ENCODE results near the gene TAOK3. TPM values are rescaled to one million over a fixed set of nuclear protein-coding genes. Genes with fewer than 3 reads are reported as not detected.

The TAOK3 gene
- total and polyA plus RNA-seq, 2 of the 4 experiments (the other 2 are of a cell fraction) = 26.3 to 54.5 TPM

DNA sequence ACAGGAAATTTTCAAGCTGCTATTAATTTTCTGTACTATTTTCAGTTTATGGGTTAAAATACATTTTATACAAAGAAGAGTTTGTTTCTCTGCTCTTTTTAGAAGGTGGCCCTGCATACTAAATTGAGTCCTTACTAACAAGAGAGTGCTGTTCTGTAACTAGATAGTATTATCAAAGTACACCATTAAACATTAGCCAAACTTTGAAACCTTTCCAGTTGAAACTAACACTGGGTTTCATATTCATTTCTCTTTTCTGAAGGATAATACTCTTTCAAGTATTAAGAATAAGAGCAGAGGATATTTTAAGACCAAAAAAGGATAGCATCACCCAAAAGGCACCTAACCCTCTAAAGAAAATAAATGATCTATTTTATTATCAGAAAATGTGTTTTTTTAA lies 189.6 kb downstream of the TAOK3 start:
- Histone ChIP-seq H3K4me2 (ENCODE audit: low read depth, low read length) (no peak overlapping the region), H3K4me1 (ENCODE audit: control insufficient read depth, insufficient read depth, low read length) (no peaks in the 10 kb centered on the region)
- BruUV-seq (replicated peaks) = no TSS peak

More for the DNA sequence above, 189.6 kb downstream of the TAOK3 start:
- Histone ChIP-seq H4K20me1 (ENCODE audit: insufficient read depth, low read length) (peaks cover 4% of the 10 kb centered on the region; the same call in 1 of the 2 replicates), H2BK20ac (ENCODE audit: low read depth, low read length) (no peak overlapping the region), H2AK5ac (ENCODE audit: low read depth, low read length) (no peak overlapping the region), H3K18ac (ENCODE audit: low read depth, low read length) (no peak overlapping the region), H4K5ac (ENCODE audit: low read depth, low read length) (no peak overlapping the region), H3K4ac (ENCODE audit: low read depth, low read length) (no peak overlapping the region), H3K56ac (ENCODE audit: extremely low read depth, insufficient read depth, low read length) (no peak overlapping the region), H4K91ac (ENCODE audit: insufficient read depth, low read depth, low read length) (no peak overlapping the region), H3K23ac (ENCODE audit: low read depth, low read length) (no peak overlapping the region), H3K9me3 (ENCODE audit: control insufficient read depth, insufficient read depth, low read length) (no peaks in the 10 kb centered on the region), H2BK15ac (ENCODE audit: low read depth, low read length) (no peak overlapping the region), H4K8ac (ENCODE audit: low read depth in 2 of 2, low read length in 2 of 2) (no peak overlapping the region), H2BK5ac (ENCODE audit: low read depth, low read length, poor library complexity, severe bottlenecking) (no peak overlapping the region), H3K27me3 (ENCODE audit: control insufficient read depth, insufficient read depth, low read length) (no peaks in the 10 kb centered on the region), H2BK120ac (ENCODE audit: low read depth, low read length) (no peak overlapping the region), H3K4me3 (ENCODE audit: insufficient read depth, low read depth, low read length) (no peak overlapping the region), H3K9ac (ENCODE audit: low read depth, low read length) (no peak overlapping the region), H2AFZ (replicated peaks; ENCODE audit: low read length, poor library complexity) (no peak overlapping the region), H2AK9ac (replicated peaks; ENCODE audit: low read depth, low read length, poor library complexity) (no peak overlapping the region), H3K27ac (ENCODE audit: insufficient read depth, low read length) (no peak overlapping the region), H3K14ac (replicated peaks; ENCODE audit: low read depth, low read length) (no peak overlapping the region), H3K9me1 (ENCODE audit: insufficient read depth, low read length) (peaks cover 6% of the 10 kb centered on the region), H3K36me3 (ENCODE audit: control insufficient read depth, insufficient read depth, low read length) (peaks cover 13% of the 10 kb centered on the region), H3K79me1 (ENCODE audit: low read depth in 1 of 2, low read length in 2 of 2) (peaks cover 17 to 33% of the 10 kb centered on the region in 2 experiments)
- in situ Hi-C loops (cut with MboI; ENCODE audit: low sequenced_read_pairs) = loop anchor here (5.0 kb wide), 1 partner anchor 189 kb away; the partner anchor contains the start of gene TAOK3
- ChIA-PET CTCF (interaction anchor here (0.6 to 6.3 kb wide), 3 partner anchors 45 to 194 kb away, joined by 3 to 65 read pairs (median 10); partner anchors contain the start of genes SUDS3 and TAOK3), POLR2A (ENCODE audit: unreplicated experiment) (no interaction called here)
- ATAC-seq (ENCODE audit: low read depth) = no peak
- TF ChIP-seq FOS (IDR thresholded peaks at IDR 0.05; ENCODE audit: low read depth, low read length) (no peak), MXI1 (IDR thresholded peaks at IDR 0.05; ENCODE audit: borderline replicate concordance, low read depth, low read length) (no peak), RCOR1 (IDR thresholded peaks at IDR 0.05; ENCODE audit: insufficient replicate concordance, low read length) (no peak), MAZ (IDR thresholded peaks at IDR 0.05; ENCODE audit: borderline replicate concordance, low read depth, low read length) (no peak), POLR2A (IDR thresholded peaks at IDR 0.05; ENCODE audit: low read depth, low read length) (no peak), CEBPB (IDR thresholded peaks at IDR 0.05; ENCODE audit: low read depth, low read length) (no peak)
- DNase-seq = no peak
- intact Hi-C loops (cut with micrococcal nuclease) = no loop called here
- dilution Hi-C loops (cut with HindIII; ENCODE audit: low sequenced_read_pairs, unreplicated experiment) = no loop called here
